Measurements from ENCODE around the gene PITX3.
"Not testable (repeated sequence)": the region's sequence is repeated elsewhere in the genome, so short reads cannot be mapped to it uniquely, and the experiment has no call there.

The PITX3 gene

GRCh38 chr10:102255404-102255803, 14.1 kb upstream of the PITX3 start:
- DNase-seq (ENCODE audit: low read depth, low spot score): no peak

- DNase-seq (ENCODE audit: low read depth, low spot score): no peak
Measured at GRCh38 chr10:102254426-102254825, 13.1 kb upstream of the PITX3 start.

- DNase-seq (ENCODE audit: low read depth, low spot score): not testable (repeated sequence)
Measured at GRCh38 chr10:102252508-102252907, 11.2 kb upstream of the PITX3 start.

GRCh38 chr10:102247734-102248133, 6.4 kb upstream of the PITX3 start:
- no peak for DNase-seq (ENCODE audit: low read depth, low spot score)

- peak; percentile 46 for DNase-seq (ENCODE audit: low read depth, low spot score)
Measured at GRCh38 chr10:102246261-102246660, 4.9 kb upstream of the PITX3 start.

- DNase-seq (ENCODE audit: low read depth, low spot score): no peak
Measured at GRCh38 chr10:102245932-102246251, 4.6 kb upstream of the PITX3 start.

- DNase-seq (ENCODE audit: low read depth, low spot score): peak; percentile 99
Measured at GRCh38 chr10:102245082-102245931, 4.0 kb upstream of the PITX3 start, which contains the start of gene GBF1. GBF1 (plus strand) TSS chr10:102245532; CDS start chr10:102258939, 13,407 bp downstream.

GRCh38 chr10:102243309-102243708, 2.0 kb upstream of the PITX3 start:
- no peak for DNase-seq (ENCODE audit: low read depth, low spot score)

GRCh38 chr10:102242118-102242485, 790 bp upstream of the PITX3 start:
- DNase-seq (ENCODE audit: low read depth, low spot score): no peak

GRCh38 chr10:102241032-102241443, 274 bp downstream of the PITX3 start:
- peak; percentile 45 for DNase-seq (ENCODE audit: low read depth, low spot score)

- peak; percentile 57 for DNase-seq (ENCODE audit: low read depth, low spot score)
Measured at GRCh38 chr10:102240467-102241031, 763 bp downstream of the PITX3 start.

GRCh38 chr10:102237711-102238252, 3.5 kb downstream of the PITX3 start:
- DNase-seq (ENCODE audit: low read depth, low spot score): no peak

- DNase-seq (ENCODE audit: low read depth, low spot score): no peak
Measured at GRCh38 chr10:102236006-102236405, 5.3 kb downstream of the PITX3 start.

GRCh38 chr10:102235598-102235920, 5.8 kb downstream of the PITX3 start:
- DNase-seq (ENCODE audit: low read depth, low spot score): no peak

GRCh38 chr10:102234888-102235597, 6.3 kb downstream of the PITX3 start:
- no peak for DNase-seq (ENCODE audit: low read depth, low spot score)

- no peak for DNase-seq (ENCODE audit: low read depth, low spot score)
Measured at GRCh38 chr10:102233997-102234396, 7.3 kb downstream of the PITX3 start.

- peak; percentile 64 for DNase-seq (ENCODE audit: low read depth, low spot score)
Measured at GRCh38 chr10:102231357-102232318, 9.7 kb downstream of the PITX3 start.

GRCh38 chr10:102230861-102231356, 10.4 kb downstream of the PITX3 start:
- DNase-seq (ENCODE audit: low read depth, low spot score): peak; percentile 77

- DNase-seq (ENCODE audit: low read depth, low spot score): peak; percentile 89
Measured at GRCh38 chr10:102230264-102230860, 10.9 kb downstream of the PITX3 start.

- peak; percentile 93 for DNase-seq (ENCODE audit: low read depth, low spot score)
Measured at GRCh38 chr10:102229810-102230263, 11.5 kb downstream of the PITX3 start.

- DNase-seq (ENCODE audit: low read depth, low spot score): no peak
Measured at GRCh38 chr10:102227050-102227449, 14.3 kb downstream of the PITX3 start.
